Osteocyte (in vitro differentiated cells): ENCODE measurements around the gene CCDC175. TPM values are rescaled to one million over a fixed set of nuclear protein-coding genes. Genes with fewer than 3 reads are reported as not detected.

Experiments used
- DNase-seq: peaks from one replicate; pipeline ENCODE4 v3.0.0; 2021; ENCODE audit warnings: mixed read lengths; ENCODE audit not compliant: unreplicated experiment; ENCODE audit errors: extremely low spot score
- H3K27ac Mint-ChIP-seq: one replicate; pipeline ENCODE4 v1.8.0; 2021; ENCODE audit warnings: mild to moderate bottlenecking, mixed read lengths; ENCODE audit not compliant: unreplicated experiment
- H3K27me3 Mint-ChIP-seq: one replicate; pipeline ENCODE4 v1.8.0; 2021; ENCODE audit warnings: mixed read lengths; ENCODE audit not compliant: unreplicated experiment
- H3K36me3 Mint-ChIP-seq: one replicate; pipeline ENCODE4 v1.8.0; 2021; ENCODE audit warnings: mixed read lengths; ENCODE audit not compliant: unreplicated experiment
- H3K4me1 Mint-ChIP-seq: one replicate; pipeline ENCODE4 v1.8.0; 2021; ENCODE audit warnings: mixed read lengths; ENCODE audit not compliant: unreplicated experiment
- H3K4me3 Mint-ChIP-seq: one replicate; pipeline ENCODE4 v1.8.0; 2021; ENCODE audit warnings: mild to moderate bottlenecking, moderate library complexity, mixed read lengths; ENCODE audit not compliant: unreplicated experiment
- H3K9me3 Mint-ChIP-seq: one replicate; pipeline ENCODE4 v1.8.0; 2021; ENCODE audit warnings: mixed read lengths; ENCODE audit not compliant: unreplicated experiment
- CTCF ChIP-seq: fragments of 200-600 bp; sonication (generic); IDR thresholded peaks from 2 replicates; pipeline ENCODE4 v1.5.0; 2021; ENCODE audit warnings: antibody characterized with exemption, mild to moderate bottlenecking, moderate library complexity
- total RNA-seq: library from RNA; stranded (reverse); gene quantifications from 2 replicates; pipeline ENCODE4 v1.2.1, GENCODE V29; 2021

CCDC175 gene
- total RNA-seq, 1 donor from 2014 or later, result not detected

- Mint-ChIP-seq H3K4me3 (no peak overlapping the region), H3K4me1 (no peaks in the 10 kb centered on the region), H3K36me3 (no peaks in the 10 kb centered on the region), H3K27ac (no peak overlapping the region), H3K9me3 (no peaks in the 10 kb centered on the region), H3K27me3 (peaks cover 6% of the 10 kb centered on the region)
- DNase-seq, result no peak
- TF ChIP-seq CTCF, result no peak
Observed at GRCh38 chr14:59534361-59534987, 42.1 kb downstream of the CCDC175 start.

GRCh38 chr14:59532419-59532818, 44.2 kb downstream of the CCDC175 start:
- no peaks in the 10 kb centered on the region for H3K36me3 Mint-ChIP-seq
- peaks cover 9% of the 10 kb centered on the region for H3K27me3 Mint-ChIP-seq
- H3K9me3 Mint-ChIP-seq, result peaks cover 4% of the 10 kb centered on the region
- no peak overlapping the region for H3K4me3 Mint-ChIP-seq
- H3K4me1 Mint-ChIP-seq, result no peaks in the 10 kb centered on the region
- no peak overlapping the region for H3K27ac Mint-ChIP-seq
- TF ChIP-seq CTCF, result no peak
- no peak for DNase-seq

GRCh38 chr14:59530349-59530748, 46.3 kb downstream of the CCDC175 start:
- no peaks in the 10 kb centered on the region for H3K4me1 Mint-ChIP-seq
- no peak for DNase-seq
- TF ChIP-seq CTCF, result no peak
- peaks cover 4% of the 10 kb centered on the region for H3K9me3 Mint-ChIP-seq
- H3K27ac Mint-ChIP-seq, result no peak overlapping the region
- no peak overlapping the region for H3K4me3 Mint-ChIP-seq
- H3K36me3 Mint-ChIP-seq, result no peaks in the 10 kb centered on the region
- peaks cover 9% of the 10 kb centered on the region for H3K27me3 Mint-ChIP-seq

GRCh38 chr14:59529189-59529588, 47.4 kb downstream of the CCDC175 start:
- peaks cover 15% of the 10 kb centered on the region for H3K27me3 Mint-ChIP-seq
- no peak overlapping the region for H3K4me3 Mint-ChIP-seq
- H3K36me3 Mint-ChIP-seq, result no peaks in the 10 kb centered on the region
- no peak for DNase-seq
- TF ChIP-seq CTCF, result no peak
- no peak overlapping the region for H3K27ac Mint-ChIP-seq
- no peaks in the 10 kb centered on the region for H3K4me1 Mint-ChIP-seq
- H3K9me3 Mint-ChIP-seq, result peaks cover 4% of the 10 kb centered on the region

- Mint-ChIP-seq H3K27me3 (peaks cover 22% of the 10 kb centered on the region), H3K4me1 (no peaks in the 10 kb centered on the region), H3K36me3 (no peaks in the 10 kb centered on the region), H3K27ac (no peak overlapping the region), H3K9me3 (peaks cover 4% of the 10 kb centered on the region), H3K4me3 (no peak overlapping the region)
- DNase-seq, result no peak
- TF ChIP-seq CTCF, result no peak
Observed at GRCh38 chr14:59520224-59520623, 56.4 kb downstream of the CCDC175 start.
